ENCODE measurements around the gene ITPR3. TPM values are rescaled to one million over a fixed set of nuclear protein-coding genes. Genes with fewer than 3 reads are reported as not detected.

ITPR3 gene
- total and polyA plus RNA-seq, 4 donors, result 0.49 to 2.8 (median 0.71) TPM

DNA sequence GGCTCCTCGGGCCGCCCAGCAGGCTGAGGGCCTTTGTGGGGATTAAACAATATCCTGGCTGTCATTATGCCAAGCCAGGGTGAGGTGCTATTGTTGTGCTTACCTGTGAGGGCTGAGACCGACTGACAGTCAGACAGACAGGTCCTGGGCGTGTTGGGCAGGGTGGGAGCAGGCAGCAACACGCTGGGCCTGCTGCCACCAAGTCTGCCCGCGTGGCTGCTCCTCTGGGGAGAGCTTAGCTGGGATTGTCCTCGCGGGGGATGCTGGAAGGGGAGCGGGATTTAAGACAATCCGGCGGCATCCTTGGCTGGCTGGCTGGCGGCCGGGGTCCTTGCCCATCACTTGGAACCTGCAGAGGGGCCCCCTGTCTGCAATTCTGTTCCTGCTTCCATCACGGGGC lies 20.0 kb downstream of the ITPR3 start:
- no peak overlapping the region for H3K4me3 ChIP-seq (ENCODE audit: low read depth in 1 of 3, low read length in 3 of 3)
- no peak overlapping the region for H3K9ac ChIP-seq (ENCODE audit: low read depth in 1 of 2, low read length in 2 of 2)
- 91% methylated on average over 15 of the region's 15 CpGs for WGBS
- peaks cover 0 to 4% (median 0%) of the 10 kb centered on the region in 4 donors for H3K27me3 ChIP-seq (ENCODE audit: control insufficient read depth in 4 of 4, insufficient read depth in 4 of 4, low read length in 3 of 4)
- no peak overlapping the region for H3K27ac ChIP-seq (ENCODE audit: low read depth in 1 of 2, low read length in 2 of 2)
- H3K9me3 ChIP-seq (ENCODE audit: control insufficient read depth in 4 of 4, low read length in 3 of 4), result no peaks in the 10 kb centered on the region
- no peaks in the 10 kb centered on the region for H3K4me1 ChIP-seq (ENCODE audit: control insufficient read depth in 4 of 4, insufficient read depth in 4 of 4, low read length in 3 of 4)
- no peak for DNase-seq (ENCODE audit: low spot score)
- TF ChIP-seq NR2F2 (IDR thresholded peaks at IDR 0.05) (no peak), HNF4A (conservative IDR thresholded peaks at IDR 0.05) (no peak), FOXA1 (IDR thresholded peaks at IDR 0.05) (no peak), TAF1 (conservative IDR thresholded peaks at IDR 0.05) (no peak), RXRA (IDR thresholded peaks at IDR 0.05) (no peak), EGR1 (IDR thresholded peaks at IDR 0.05; ENCODE audit: low read depth in 2 of 2) (no peak), HNF4G (IDR thresholded peaks at IDR 0.05) (no peak), JUND (IDR thresholded peaks at IDR 0.05) (no peak), RAD21 (IDR thresholded peaks at IDR 0.05) (no peak), GABPA (IDR thresholded peaks at IDR 0.05 in 1 of 2, conservative IDR thresholded peaks at IDR 0.05 in 1 of 2) (no peak), YY1 (IDR thresholded peaks at IDR 0.05) (no peak)
- TF ChIP-seq, protein P1, sequence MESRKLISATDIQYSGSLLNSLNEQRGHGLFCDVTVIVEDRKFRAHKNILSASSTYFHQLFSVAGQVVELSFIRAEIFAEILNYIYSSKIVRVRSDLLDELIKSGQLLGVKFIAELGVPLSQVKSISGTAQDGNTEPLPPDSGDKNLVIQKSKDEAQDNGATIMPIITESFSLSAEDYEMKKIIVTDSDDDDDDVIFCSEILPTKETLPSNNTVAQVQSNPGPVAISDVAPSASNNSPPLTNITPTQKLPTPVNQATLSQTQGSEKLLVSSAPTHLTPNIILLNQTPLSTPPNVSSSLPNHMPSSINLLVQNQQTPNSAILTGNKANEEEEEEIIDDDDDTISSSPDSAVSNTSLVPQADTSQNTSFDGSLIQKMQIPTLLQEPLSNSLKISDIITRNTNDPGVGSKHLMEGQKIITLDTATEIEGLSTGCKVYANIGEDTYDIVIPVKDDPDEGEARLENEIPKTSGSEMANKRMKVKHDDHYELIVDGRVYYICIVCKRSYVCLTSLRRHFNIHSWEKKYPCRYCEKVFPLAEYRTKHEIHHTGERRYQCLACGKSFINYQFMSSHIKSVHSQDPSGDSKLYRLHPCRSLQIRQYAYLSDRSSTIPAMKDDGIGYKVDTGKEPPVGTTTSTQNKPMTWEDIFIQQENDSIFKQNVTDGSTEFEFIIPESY (IDR thresholded peaks at IDR 0.05), result no peak
- TF ChIP-seq, protein P2, sequence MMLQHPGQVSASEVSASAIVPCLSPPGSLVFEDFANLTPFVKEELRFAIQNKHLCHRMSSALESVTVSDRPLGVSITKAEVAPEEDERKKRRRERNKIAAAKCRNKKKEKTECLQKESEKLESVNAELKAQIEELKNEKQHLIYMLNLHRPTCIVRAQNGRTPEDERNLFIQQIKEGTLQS (IDR thresholded peaks at IDR 0.05), result no peak
- TF ChIP-seq, protein P3, sequence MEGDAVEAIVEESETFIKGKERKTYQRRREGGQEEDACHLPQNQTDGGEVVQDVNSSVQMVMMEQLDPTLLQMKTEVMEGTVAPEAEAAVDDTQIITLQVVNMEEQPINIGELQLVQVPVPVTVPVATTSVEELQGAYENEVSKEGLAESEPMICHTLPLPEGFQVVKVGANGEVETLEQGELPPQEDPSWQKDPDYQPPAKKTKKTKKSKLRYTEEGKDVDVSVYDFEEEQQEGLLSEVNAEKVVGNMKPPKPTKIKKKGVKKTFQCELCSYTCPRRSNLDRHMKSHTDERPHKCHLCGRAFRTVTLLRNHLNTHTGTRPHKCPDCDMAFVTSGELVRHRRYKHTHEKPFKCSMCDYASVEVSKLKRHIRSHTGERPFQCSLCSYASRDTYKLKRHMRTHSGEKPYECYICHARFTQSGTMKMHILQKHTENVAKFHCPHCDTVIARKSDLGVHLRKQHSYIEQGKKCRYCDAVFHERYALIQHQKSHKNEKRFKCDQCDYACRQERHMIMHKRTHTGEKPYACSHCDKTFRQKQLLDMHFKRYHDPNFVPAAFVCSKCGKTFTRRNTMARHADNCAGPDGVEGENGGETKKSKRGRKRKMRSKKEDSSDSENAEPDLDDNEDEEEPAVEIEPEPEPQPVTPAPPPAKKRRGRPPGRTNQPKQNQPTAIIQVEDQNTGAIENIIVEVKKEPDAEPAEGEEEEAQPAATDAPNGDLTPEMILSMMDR (IDR thresholded peaks at IDR 0.05; ENCODE audit: low read depth, low read length, missing input control), result no peak
- TF ChIP-seq, protein P4, sequence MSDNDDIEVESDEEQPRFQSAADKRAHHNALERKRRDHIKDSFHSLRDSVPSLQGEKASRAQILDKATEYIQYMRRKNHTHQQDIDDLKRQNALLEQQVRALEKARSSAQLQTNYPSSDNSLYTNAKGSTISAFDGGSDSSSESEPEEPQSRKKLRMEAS (IDR thresholded peaks at IDR 0.05), result no peak
- no peaks in the 10 kb centered on the region for H3K36me3 ChIP-seq (ENCODE audit: control insufficient read depth in 4 of 4, insufficient read depth in 3 of 4, low read depth in 1 of 4, low read length in 3 of 4)

DNA sequence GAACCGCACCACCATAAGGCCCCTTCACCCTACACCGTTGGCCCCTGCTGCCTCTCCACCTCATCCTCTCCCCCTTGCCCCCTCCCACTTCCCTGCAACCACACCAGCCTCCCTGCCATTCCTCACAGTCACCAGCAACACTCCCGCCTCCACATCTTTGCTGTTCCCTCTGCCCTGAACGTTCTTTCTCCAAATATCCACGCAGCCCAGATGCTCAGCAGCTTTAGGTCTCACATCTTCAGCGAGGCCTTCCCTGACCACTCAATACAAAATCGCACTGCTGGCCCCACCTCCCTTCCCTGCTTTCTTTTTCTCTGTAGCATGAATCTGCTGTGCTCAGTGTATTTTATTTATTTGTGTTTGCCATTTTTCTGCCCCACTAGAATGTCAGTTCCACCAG lies 20.5 kb downstream of the ITPR3 start:
- no peaks in the 10 kb centered on the region for H3K36me3 ChIP-seq (ENCODE audit: control insufficient read depth in 4 of 4, insufficient read depth in 3 of 4, low read depth in 1 of 4, low read length in 3 of 4)
- no peak overlapping the region for H3K4me3 ChIP-seq (ENCODE audit: low read depth in 1 of 3, low read length in 3 of 3)
- H3K27me3 ChIP-seq (ENCODE audit: control insufficient read depth in 4 of 4, insufficient read depth in 4 of 4, low read length in 3 of 4), result peaks cover 0 to 3% (median 0%) of the 10 kb centered on the region in 4 donors
- DNase-seq (ENCODE audit: low spot score), result no peak
- 81% methylated on average over 7 of the region's 7 CpGs for WGBS
- TF ChIP-seq YY1 (IDR thresholded peaks at IDR 0.05) (no peak), FOXA1 (IDR thresholded peaks at IDR 0.05) (no peak), RAD21 (IDR thresholded peaks at IDR 0.05) (no peak)
- TF ChIP-seq, protein P2 (IDR thresholded peaks at IDR 0.05), result no peak
- TF ChIP-seq, protein P1 (IDR thresholded peaks at IDR 0.05), result no peak
- TF ChIP-seq, protein P4 (IDR thresholded peaks at IDR 0.05), result no peak
- no peaks in the 10 kb centered on the region for H3K9me3 ChIP-seq (ENCODE audit: control insufficient read depth in 4 of 4, low read length in 3 of 4)
- no peak overlapping the region for H3K27ac ChIP-seq (ENCODE audit: low read depth in 1 of 2, low read length in 2 of 2)
- no peaks in the 10 kb centered on the region for H3K4me1 ChIP-seq (ENCODE audit: control insufficient read depth in 4 of 4, insufficient read depth in 4 of 4, low read length in 3 of 4)
- no peak overlapping the region for H3K9ac ChIP-seq (ENCODE audit: low read depth in 1 of 2, low read length in 2 of 2)
